GM12865 (cell line): ENCODE data around the gene ITPR1.

Experiments used
- DNase-seq: peaks from one replicate; pipeline ENCODE4 v3.0.0; 2010; ENCODE audit warnings: low read depth
- H3K4me3 ChIP-seq: 2 replicates; pipeline ENCODE4 v1.5.1; 2011; ENCODE audit warnings: mild to moderate bottlenecking, low read depth, low read length, control low read depth
- CTCF ChIP-seq: IDR thresholded peaks from 2 replicates; pipeline ENCODE4 v1.5.1; 2011; ENCODE audit warnings: low read length, control low read depth, low read depth, inconsistent platforms; ENCODE audit not compliant: insufficient read depth; ENCODE audit errors: missing control alignments

ITPR1 gene

GRCh38 chr3:4799266-4800256, 306.4 kb downstream of the ITPR1 start:
- no peak overlapping the region for H3K4me3 ChIP-seq
- no peak for DNase-seq
- no peak for TF ChIP-seq CTCF

GRCh38 chr3:4800595-4800994, 307.4 kb downstream of the ITPR1 start:
- no peak for DNase-seq
- H3K4me3 ChIP-seq = no peak overlapping the region
- TF ChIP-seq CTCF = no peak

DNA sequence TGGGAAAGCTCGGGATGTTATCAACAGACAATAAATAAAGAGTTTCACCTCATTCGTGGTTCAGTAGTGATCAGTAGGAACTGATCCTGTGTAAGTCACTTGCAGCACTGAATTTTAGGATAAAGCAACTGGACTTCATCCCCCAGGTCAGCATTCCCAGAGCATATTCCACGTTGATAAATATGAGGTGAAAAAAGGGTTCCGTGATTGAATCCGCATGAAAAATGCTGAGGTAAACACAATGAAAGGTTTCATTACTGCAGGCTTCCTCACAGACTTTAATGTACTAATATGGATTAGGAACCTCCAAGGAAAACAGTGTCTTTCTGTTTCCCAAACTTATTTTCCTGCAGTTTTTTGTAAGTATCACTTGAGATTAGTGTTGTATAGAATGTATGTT, 308.7 kb downstream of the ITPR1 start:
- no peak for DNase-seq
- TF ChIP-seq CTCF = no peak
- no peak overlapping the region for H3K4me3 ChIP-seq

DNA sequence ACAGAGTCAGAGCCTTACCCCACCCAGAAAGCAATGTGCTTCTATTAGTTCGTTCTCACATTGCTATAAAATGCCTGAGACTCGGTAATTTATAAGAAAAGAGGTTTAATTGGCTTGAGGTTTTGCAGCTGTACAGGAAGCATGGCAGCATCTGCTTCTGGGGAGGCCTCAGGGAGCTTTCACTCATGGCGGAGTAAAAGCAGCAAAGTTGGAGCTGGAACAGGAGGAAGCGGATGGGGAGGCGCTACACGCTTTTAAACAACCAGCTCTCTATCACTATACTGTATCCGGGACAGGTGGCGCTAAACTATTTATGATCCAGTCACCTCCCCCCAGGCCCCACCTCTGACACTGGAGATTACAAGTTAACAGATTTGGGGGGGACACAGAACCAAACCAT, 309.8 kb downstream of the ITPR1 start:
- no peak for TF ChIP-seq CTCF
- H3K4me3 ChIP-seq = no peak overlapping the region
- no peak for DNase-seq

DNA sequence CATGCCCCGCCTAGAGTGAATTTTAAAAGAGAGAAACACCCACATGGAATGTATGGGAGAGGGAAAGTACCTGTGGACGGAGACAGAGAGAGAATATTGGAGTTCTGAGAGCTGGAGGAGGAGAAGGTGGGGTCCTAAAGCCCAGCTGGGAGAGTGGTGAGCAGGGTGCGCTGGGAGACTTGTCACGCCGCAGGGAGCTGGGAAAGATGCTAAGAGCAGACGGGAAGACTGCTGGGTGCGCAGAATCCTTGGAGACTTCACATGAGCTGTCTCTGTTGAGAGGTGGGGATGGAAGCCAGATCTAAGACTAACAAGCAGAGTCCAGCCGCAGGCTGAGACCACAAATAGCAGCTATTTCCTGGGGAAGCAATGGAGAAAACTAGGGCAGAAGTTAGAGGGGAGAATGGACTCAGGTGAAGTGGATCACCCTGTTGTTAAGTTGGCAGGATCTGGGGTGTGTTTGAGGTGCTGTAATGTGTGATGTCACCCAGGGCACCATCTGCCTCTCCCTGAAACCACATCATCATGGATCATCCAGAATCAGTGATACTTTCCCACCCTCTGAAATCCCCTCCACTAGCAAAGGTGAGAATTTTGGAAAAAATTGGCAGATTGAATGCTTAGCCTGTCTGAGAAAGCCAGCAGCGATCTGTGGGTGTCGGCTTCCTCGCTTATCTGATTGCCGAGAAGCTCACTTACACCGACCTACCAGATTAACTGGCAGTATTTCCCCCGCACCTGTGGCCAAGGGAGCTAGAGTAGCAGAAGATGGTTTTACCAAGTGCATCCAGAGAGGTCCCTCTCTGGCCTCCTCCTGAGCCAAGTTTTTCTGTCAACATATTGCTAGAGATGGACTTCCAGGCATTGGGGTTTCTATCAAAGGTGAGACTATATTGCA, 311.3 kb downstream of the ITPR1 start:
- DNase-seq = no peak
- H3K4me3 ChIP-seq = no peak overlapping the region
- TF ChIP-seq CTCF = no peak

- TF ChIP-seq CTCF = no peak
- DNase-seq = peak; percentile 30
- no peak overlapping the region for H3K4me3 ChIP-seq
Observed at GRCh38 chr3:4805662-4806061, 312.5 kb downstream of the ITPR1 start.
